Fibroblast of lung (primary cell): ENCODE measurements around the gene SMOC2. TPM values are rescaled to one million over a fixed set of nuclear protein-coding genes. Genes with fewer than 3 reads are reported as not detected.

ENCODE experiments used
- DNase-seq, 2 donors: peaks; one replicate each; pipeline versions ENCODE4 v3.0.0 to v3.0.0-alpha.2; 2010; ENCODE audit warnings: low read depth in 2 of 2
- H2AFZ ChIP-seq: 2 replicates; pipeline ENCODE4 v1.5.1; 2012; ENCODE audit warnings: low read length, control low read depth, inconsistent platforms
- H3K27ac ChIP-seq: 2 replicates; pipeline ENCODE4 v1.5.1; 2011; ENCODE audit warnings: low read length, control low read depth; ENCODE audit not compliant: insufficient read depth
- H3K27me3 ChIP-seq: 2 replicates; pipeline ENCODE4 v1.5.1; 2011; ENCODE audit warnings: mild to moderate bottlenecking, low read length; ENCODE audit not compliant: control insufficient read depth, insufficient read depth
- H3K36me3 ChIP-seq: 2 replicates; pipeline ENCODE4 v1.5.1; 2011; ENCODE audit warnings: low read length; ENCODE audit not compliant: control insufficient read depth, insufficient read depth
- H3K4me1 ChIP-seq: 2 replicates; pipeline ENCODE4 v1.5.1; 2011; ENCODE audit warnings: low read length; ENCODE audit not compliant: control insufficient read depth, insufficient read depth; ENCODE audit errors: extremely low read depth
- H3K4me2 ChIP-seq: 2 replicates; pipeline ENCODE4 v1.5.1; 2011; ENCODE audit warnings: low read length, control low read depth; ENCODE audit not compliant: insufficient read depth; ENCODE audit errors: extremely low read depth
- H3K4me3 ChIP-seq, 4 experiments: fragments of 200-600 bp in 1 of 4; sonication (generic) in 1 of 4; replicated peaks in 1 of 4; 2 replicates each; pipeline ENCODE4 v1.5.1; 2011 to 2016; ENCODE audit warnings: low read length in 4 of 4, low read depth in 3 of 4, mild to moderate bottlenecking in 3 of 4, control low read depth in 2 of 4, inconsistent platforms in 1 of 4, mixed read lengths in 1 of 4; ENCODE audit not compliant: insufficient read depth in 1 of 4; ENCODE audit errors: control extremely low read depth in 1 of 4
- H3K79me2 ChIP-seq: 2 replicates; pipeline ENCODE4 v1.5.1; 2012; ENCODE audit warnings: mild to moderate bottlenecking, low read length, inconsistent platforms; ENCODE audit not compliant: control insufficient read depth, insufficient read depth
- H3K9ac ChIP-seq: 2 replicates; pipeline ENCODE4 v1.5.1; 2011; ENCODE audit warnings: mild to moderate bottlenecking, low read length, control low read depth; ENCODE audit not compliant: insufficient read depth
- H3K9me3 ChIP-seq: 2 replicates; pipeline ENCODE4 v1.5.1; 2012; ENCODE audit warnings: low read depth, low read length; ENCODE audit not compliant: control insufficient read depth, insufficient read depth
- H4K20me1 ChIP-seq: 2 replicates; pipeline ENCODE4 v1.5.1; 2011; ENCODE audit warnings: low read length; ENCODE audit not compliant: control insufficient read depth, insufficient read depth; ENCODE audit errors: extremely low read depth
- CTCF ChIP-seq, 2 donors: IDR thresholded peaks in 1 of 2; conservative IDR thresholded peaks in 1 of 2; 1 replicate in 1 of 2; 2 replicates in 1 of 2; pipeline ENCODE4 v1.5.1; 2011 to 2012; ENCODE audit warnings: low read length in 2 of 2, control low read depth in 1 of 2, inconsistent platforms in 1 of 2, low read depth in 1 of 2, mild to moderate bottlenecking in 1 of 2
- EZH2 ChIP-seq: IDR thresholded peaks from 2 replicates; pipeline ENCODE4 v1.5.1; 2012; ENCODE audit warnings: low read length, control low read depth, mild to moderate bottlenecking; ENCODE audit errors: missing control alignments
- polyA plus RNA-seq, 2 donors: library from polyadenylated mRNA; depleted of rRNA in 1 of 2; stranded (reverse) in 1 of 2; unstranded in 1 of 2; fragments of >200 nt; gene quantifications; 2 replicates each; pipeline ENCODE4 v1.2.1, GENCODE V29; 2011 to 2012; ENCODE audit warnings: missing spikeins in 1 of 2
- total RNA-seq: library from RNA; depleted of rRNA; stranded (reverse); fragments of >200 nt; gene quantifications from 2 replicates; pipeline ENCODE4 v1.2.1, GENCODE V29; 2014

SMOC2 gene
- total and polyA plus RNA-seq, 2 donors (not counting 1 experiment from before 2014, with no cell fraction given), result not detected

- H2AFZ ChIP-seq, result no peak overlapping the region
- no peak overlapping the region for H3K4me3 ChIP-seq
- H3K4me2 ChIP-seq, result no peak overlapping the region
- DNase-seq, result no peak
- no peaks in the 10 kb centered on the region for H3K9me3 ChIP-seq
- no peaks in the 10 kb centered on the region for H3K27me3 ChIP-seq
- H3K36me3 ChIP-seq, result no peaks in the 10 kb centered on the region
- no peak overlapping the region for H3K9ac ChIP-seq
- H4K20me1 ChIP-seq, result no peaks in the 10 kb centered on the region
- no peaks in the 10 kb centered on the region for H3K4me1 ChIP-seq
- TF ChIP-seq EZH2, result no peak
- TF ChIP-seq CTCF (conservative IDR thresholded peaks at IDR 0.05 in 1 of 2, IDR thresholded peaks at IDR 0.05 in 1 of 2; ENCODE audit: low read depth in 1 of 2, low read length in 2 of 2), result no peak
- H3K79me2 ChIP-seq, result no peaks in the 10 kb centered on the region
- no peak overlapping the region for H3K27ac ChIP-seq
Measured at GRCh38 chr6:168434505-168434904, 6.5 kb upstream of the SMOC2 start.

- no peaks in the 10 kb centered on the region for H3K27me3 ChIP-seq
Measured at GRCh38 chr6:168437751-168438150, 3.2 kb upstream of the SMOC2 start.

DNA sequence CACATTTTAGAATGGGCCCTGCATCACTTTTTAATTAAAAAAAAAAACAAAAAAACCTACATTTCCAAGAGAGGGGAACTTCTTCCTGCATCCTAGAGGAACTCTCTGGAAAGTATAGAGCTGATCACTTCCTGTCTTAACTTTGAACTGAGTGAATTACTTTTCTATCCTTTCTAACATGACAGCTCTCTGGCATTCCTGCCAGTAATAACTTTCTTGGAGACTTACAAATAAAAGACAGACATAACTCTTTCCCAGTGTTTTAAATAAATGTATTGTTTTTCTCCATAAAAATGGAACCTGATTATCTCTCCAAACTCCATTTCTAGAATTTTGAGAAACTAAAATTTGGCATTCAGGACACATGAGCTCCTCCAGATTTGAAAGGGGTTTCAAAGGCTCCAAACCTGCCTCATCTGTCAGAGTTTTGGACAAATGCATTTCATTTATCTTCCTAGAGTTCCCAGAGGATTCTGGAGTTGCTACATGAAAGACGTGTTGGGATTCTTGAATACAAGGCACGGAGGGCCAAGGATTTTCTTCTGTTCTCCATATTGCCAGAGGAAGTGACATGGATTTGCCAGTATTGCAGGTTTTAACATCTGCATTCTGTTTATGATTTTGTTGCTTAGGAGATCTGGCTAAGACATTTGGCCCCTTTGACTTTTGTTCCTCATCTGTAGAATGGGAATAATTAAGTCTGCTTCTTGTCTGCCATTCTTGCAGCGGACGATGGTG, 2.0 kb upstream of the SMOC2 start:
- Histone ChIP-seq H3K4me2 (no peak overlapping the region), H3K4me3 (no peak overlapping the region), H3K27ac (no peak overlapping the region), H2AFZ (no peak overlapping the region), H4K20me1 (no peaks in the 10 kb centered on the region), H3K9ac (no peak overlapping the region), H3K9me3 (no peaks in the 10 kb centered on the region), H3K79me2 (no peaks in the 10 kb centered on the region), H3K4me1 (no peaks in the 10 kb centered on the region), H3K27me3 (no peaks in the 10 kb centered on the region), H3K36me3 (no peaks in the 10 kb centered on the region)
- no peak for DNase-seq
- TF ChIP-seq EZH2, result no peak
- TF ChIP-seq CTCF (conservative IDR thresholded peaks at IDR 0.05 in 1 of 2, IDR thresholded peaks at IDR 0.05 in 1 of 2; ENCODE audit: low read depth in 1 of 2, low read length in 2 of 2), result no peak

More at GRCh38 chr6:168437751-168438150, 3.2 kb upstream of the SMOC2 start:
- Histone ChIP-seq H3K9me3 (no peaks in the 10 kb centered on the region), H4K20me1 (no peaks in the 10 kb centered on the region), H3K4me2 (no peak overlapping the region), H3K4me1 (no peaks in the 10 kb centered on the region), H2AFZ (no peak overlapping the region), H3K36me3 (no peaks in the 10 kb centered on the region), H3K27ac (no peak overlapping the region), H3K9ac (no peak overlapping the region), H3K4me3 (no peak overlapping the region), H3K79me2 (no peaks in the 10 kb centered on the region)
- DNase-seq, result no peak
- TF ChIP-seq EZH2 (no peak), CTCF (conservative IDR thresholded peaks at IDR 0.05 in 1 of 2, IDR thresholded peaks at IDR 0.05 in 1 of 2; ENCODE audit: low read depth in 1 of 2, low read length in 2 of 2) (no peak)
